SJSA1 (cell line): ENCODE measurements around the gene ZNF592. TPM values are rescaled to one million over a fixed set of nuclear protein-coding genes. Genes with fewer than 3 reads are reported as not detected.
A peak's percentile ranks its signal among the peaks of the same experiment; 100 is the strongest.
"Not testable (repeated sequence)": the region's sequence is repeated elsewhere in the genome, so short reads cannot be mapped to it uniquely, and the experiment has no call there.

ENCODE experiments used
- DNase-seq, 2 experiments: peaks; one replicate each; pipeline ENCODE4 v3.0.0-alpha.2; 2015 to 2020; ENCODE audit warnings: low spot score in 2 of 2, low read depth in 1 of 2
- H3K27ac ChIP-seq: fragments of 250-450 bp; sonication (Bioruptor Pico); 2 replicates; pipeline ENCODE4 v1.5.1; 2020; ENCODE audit warnings: mild to moderate bottlenecking, moderate library complexity
- H3K27me3 ChIP-seq: fragments of 250-450 bp; sonication (Bioruptor Pico); replicated peaks from 2 replicates; pipeline ENCODE4 v1.5.1; 2020; ENCODE audit warnings: mild to moderate bottlenecking, moderate library complexity
- H3K36me3 ChIP-seq: fragments of 250-450 bp; sonication (Bioruptor Pico); 2 replicates; pipeline ENCODE4 v1.5.1; 2020; ENCODE audit warnings: mild to moderate bottlenecking
- H3K4me1 ChIP-seq: fragments of 250-450 bp; sonication (Bioruptor Pico); replicated peaks from 2 replicates; pipeline ENCODE4 v1.6.1; 2021; ENCODE audit warnings: mild to moderate bottlenecking
- H3K4me3 ChIP-seq: fragments of 250-450 bp; sonication (Bioruptor Pico); 2 replicates; pipeline ENCODE4 v1.5.1; 2020; ENCODE audit warnings: mild to moderate bottlenecking
- H3K9me3 ChIP-seq: fragments of 250-450 bp; sonication (Bioruptor Pico); replicated peaks from 2 replicates; pipeline ENCODE4 v1.5.1; 2020; ENCODE audit warnings: mild to moderate bottlenecking
- total RNA-seq: library from RNA; depleted of rRNA; stranded (reverse); fragments of >200 nt; shearing (Covaris generic); gene quantifications from 2 replicates; pipeline ENCODE4 v1.2.3, GENCODE V29; 2014; rRNA removed

Gene ZNF592
- total RNA-seq, 1 experiment from 2014 or later = 10.4 TPM

DNA sequence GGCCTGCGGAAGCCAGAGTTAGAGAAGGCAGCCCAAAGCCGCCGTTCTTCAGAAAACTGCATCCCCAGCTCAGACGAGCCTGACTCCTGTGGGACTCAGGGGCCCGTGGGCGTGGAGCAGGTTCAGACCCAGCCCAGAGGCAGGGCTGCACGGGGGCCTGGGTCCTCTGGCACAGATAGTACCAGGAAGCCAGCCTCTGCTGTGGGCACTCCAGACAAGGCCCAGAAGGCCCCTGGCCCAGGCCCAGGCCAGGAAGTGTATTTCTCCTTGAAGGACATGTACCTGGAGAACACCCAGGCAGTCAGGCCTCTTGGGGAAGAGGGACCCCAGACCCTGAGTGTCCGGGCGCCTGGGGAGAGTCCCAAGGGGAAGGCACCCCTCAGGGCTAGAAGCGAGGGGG lies 91.9 kb downstream of the ZNF592 start:
- Histone ChIP-seq H3K9me3 (no peaks in the 10 kb centered on the region), H3K36me3 (no peaks in the 10 kb centered on the region), H3K27me3 (no peaks in the 10 kb centered on the region), H3K4me3 (no peak overlapping the region), H3K27ac (no peak overlapping the region), H3K4me1 (peaks cover 12% of the 10 kb centered on the region)
- DNase-seq = no peak

DNA sequence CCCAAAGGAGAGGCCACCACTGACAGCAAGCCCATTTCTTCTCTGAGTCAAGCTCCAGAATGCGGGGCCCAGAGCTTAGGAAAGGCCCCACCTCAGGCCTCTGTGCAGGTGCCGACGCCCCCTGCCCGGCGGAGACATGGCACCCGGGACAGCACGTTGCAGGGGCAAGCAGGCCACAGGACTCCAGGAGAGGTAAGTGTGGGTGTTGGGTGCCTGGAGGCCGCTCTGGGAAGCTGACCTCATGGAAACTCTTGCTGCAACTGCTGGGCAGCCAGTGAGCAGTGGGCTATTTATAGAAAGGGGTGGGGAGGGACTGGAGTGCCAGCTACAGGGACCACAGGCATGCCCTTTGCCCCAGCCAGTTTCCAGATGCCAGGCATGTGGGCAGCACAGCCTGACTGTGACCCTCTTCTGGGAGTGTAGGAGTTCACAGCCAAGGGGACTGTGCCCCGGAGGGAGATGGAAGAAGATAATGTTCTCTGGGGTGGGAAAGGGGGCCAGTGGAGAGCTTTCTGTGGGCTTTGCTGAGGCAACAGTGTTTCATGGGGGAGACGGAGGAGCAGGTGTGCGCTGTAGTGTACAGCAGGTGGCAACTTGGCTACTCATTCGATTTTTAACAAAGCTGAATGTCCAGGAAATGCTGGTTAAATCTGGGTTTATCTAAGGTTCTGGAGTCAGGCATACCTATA lies 92.5 kb downstream of the ZNF592 start:
- Histone ChIP-seq H3K27ac (no peak overlapping the region), H3K4me1 (peaks cover 12% of the 10 kb centered on the region), H3K36me3 (no peaks in the 10 kb centered on the region), H3K27me3 (no peaks in the 10 kb centered on the region), H3K4me3 (no peak overlapping the region), H3K9me3 (peaks cover 3% of the 10 kb centered on the region; the same call in 1 of the 2 replicates)
- DNase-seq = peak in 1 of 2 experiments; percentile 22

GRCh38 chr15:84842781-84843180 lies 94.4 kb downstream of the ZNF592 start:
- Histone ChIP-seq H3K27me3 (no peaks in the 10 kb centered on the region), H3K4me1 (peaks cover 12% of the 10 kb centered on the region), H3K9me3 (peaks cover 5% of the 10 kb centered on the region), H3K4me3 (no peak overlapping the region), H3K27ac (no peak overlapping the region), H3K36me3 (no peaks in the 10 kb centered on the region)
- DNase-seq = no peak

- H3K4me1 ChIP-seq = peaks cover 12% of the 10 kb centered on the region
- DNase-seq = no peak
- no peak overlapping the region for H3K4me3 ChIP-seq
- H3K27me3 ChIP-seq = no peaks in the 10 kb centered on the region
- H3K9me3 ChIP-seq = peaks cover 5% of the 10 kb centered on the region
- no peak overlapping the region for H3K27ac ChIP-seq
- no peaks in the 10 kb centered on the region for H3K36me3 ChIP-seq
Measured at GRCh38 chr15:84844964-84845363, 96.6 kb downstream of the ZNF592 start.

GRCh38 chr15:84845631-84846030 lies 97.2 kb downstream of the ZNF592 start:
- not testable (repeated sequence) for H3K27me3 ChIP-seq, H3K36me3 ChIP-seq, H3K9me3 ChIP-seq, H3K27ac ChIP-seq, H3K4me1 ChIP-seq, H3K4me3 ChIP-seq
- DNase-seq = peak; percentile 15 to 63

GRCh38 chr15:84846269-84846668 lies 97.9 kb downstream of the ZNF592 start:
- Histone ChIP-seq H3K4me1 (peaks cover under 1% of the 10 kb centered on the region), H3K27me3 (no peaks in the 10 kb centered on the region), H3K4me3 (no peak overlapping the region), H3K27ac (no peak overlapping the region), H3K36me3 (no peaks in the 10 kb centered on the region), H3K9me3 (peaks cover 5% of the 10 kb centered on the region)
- DNase-seq = no peak

GRCh38 chr15:84847382-84847781 lies 99.0 kb downstream of the ZNF592 start:
- H3K4me1 ChIP-seq = no peaks in the 10 kb centered on the region
- no peak overlapping the region for H3K27ac ChIP-seq
- H3K9me3 ChIP-seq = peaks cover 5% of the 10 kb centered on the region
- no peak overlapping the region for H3K4me3 ChIP-seq
- H3K27me3 ChIP-seq = no peaks in the 10 kb centered on the region
- no peaks in the 10 kb centered on the region for H3K36me3 ChIP-seq
- DNase-seq = no peak

GRCh38 chr15:84852212-84852611 lies 103.8 kb downstream of the ZNF592 start:
- no peaks in the 10 kb centered on the region for H3K36me3 ChIP-seq
- H3K27ac ChIP-seq = no peak overlapping the region
- peaks cover 6% of the 10 kb centered on the region; the same call in 1 of the 2 replicates for H3K4me1 ChIP-seq
- no peak for DNase-seq
- H3K27me3 ChIP-seq = no peaks in the 10 kb centered on the region
- no peaks in the 10 kb centered on the region for H3K9me3 ChIP-seq
- no peak overlapping the region for H3K4me3 ChIP-seq

DNA sequence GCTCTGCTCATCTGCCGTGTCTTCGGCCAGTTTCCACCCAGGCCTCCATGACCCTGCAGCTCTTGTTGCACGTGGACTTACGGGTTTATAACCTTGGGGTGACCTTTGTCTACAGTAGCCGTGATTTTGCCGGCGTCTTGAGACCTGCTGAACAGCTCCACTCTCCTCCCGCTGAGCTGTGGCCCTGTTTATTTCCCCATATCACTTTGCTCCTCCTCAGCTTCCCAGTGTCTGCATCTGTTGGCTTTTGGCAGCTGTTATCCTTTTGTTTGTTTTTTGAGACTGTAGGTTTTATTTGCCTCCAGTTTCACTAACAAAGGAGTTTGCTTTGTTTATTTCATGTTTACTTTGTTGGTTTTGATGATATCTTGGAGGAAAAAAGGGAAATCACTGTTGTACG lies 106.7 kb downstream of the ZNF592 start:
- Histone ChIP-seq H3K9me3 (no peaks in the 10 kb centered on the region), H3K4me1 (peaks cover 6% of the 10 kb centered on the region; the same call in 1 of the 2 replicates), H3K27ac (no peak overlapping the region), H3K27me3 (no peaks in the 10 kb centered on the region), H3K4me3 (no peak overlapping the region), H3K36me3 (no peaks in the 10 kb centered on the region)
- no peak for DNase-seq

DNA sequence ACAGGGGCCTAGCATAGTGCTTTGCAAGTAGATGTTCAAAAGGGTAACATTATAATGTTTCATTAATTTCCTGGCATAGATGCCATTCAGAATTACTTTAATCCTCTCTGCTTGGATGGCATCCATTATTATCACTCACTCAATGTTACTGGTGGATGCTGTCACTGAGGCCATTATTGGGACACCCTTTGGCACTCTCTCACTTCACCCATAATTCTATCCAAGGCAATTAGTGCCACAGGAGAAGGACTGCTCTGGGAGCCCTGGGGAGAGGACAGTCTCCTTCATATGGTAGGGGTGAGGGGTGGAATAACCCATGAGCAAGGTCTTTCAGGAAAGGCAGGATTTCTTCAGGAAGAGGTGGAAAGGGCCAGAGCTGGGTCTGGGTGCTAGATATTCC lies 107.4 kb downstream of the ZNF592 start:
- Histone ChIP-seq H3K27me3 (no peaks in the 10 kb centered on the region), H3K4me1 (peaks cover 6% of the 10 kb centered on the region; the same call in 1 of the 2 replicates), H3K27ac (no peak overlapping the region), H3K9me3 (no peaks in the 10 kb centered on the region), H3K36me3 (no peaks in the 10 kb centered on the region), H3K4me3 (no peak overlapping the region)
- no peak for DNase-seq

Other genes starting within 250 kb of the ZNF592 start
- 8.1 and 10.1 TPM in 2 replicates for gene ZSCAN2, start 147.6 kb upstream of the ZNF592 start, total RNA-seq
- 16.2 and 22.8 TPM in 2 replicates for gene WDR73, start 94.3 kb upstream of the ZNF592 start, total RNA-seq
- gene NMB, start 90.4 kb upstream of the ZNF592 start, total RNA-seq = 1.7 TPM in 1 of 2 replicates, not detected in the other
- 265 and 320 TPM in 2 replicates for gene SEC11A, start 32.5 kb upstream of the ZNF592 start, total RNA-seq
- gene ALPK3, start 68.8 kb downstream of the ZNF592 start, total RNA-seq = 0.03 TPM in 1 of 2 replicates, not detected in the other
- gene SLC28A1, start 136.1 kb downstream of the ZNF592 start, total RNA-seq = not detected in 2 replicates
- 27.4 and 36.6 TPM in 2 replicates for gene PDE8A, start 233.3 kb downstream of the ZNF592 start, total RNA-seq